ENCODE results near the gene ZNF385B.

DNA sequence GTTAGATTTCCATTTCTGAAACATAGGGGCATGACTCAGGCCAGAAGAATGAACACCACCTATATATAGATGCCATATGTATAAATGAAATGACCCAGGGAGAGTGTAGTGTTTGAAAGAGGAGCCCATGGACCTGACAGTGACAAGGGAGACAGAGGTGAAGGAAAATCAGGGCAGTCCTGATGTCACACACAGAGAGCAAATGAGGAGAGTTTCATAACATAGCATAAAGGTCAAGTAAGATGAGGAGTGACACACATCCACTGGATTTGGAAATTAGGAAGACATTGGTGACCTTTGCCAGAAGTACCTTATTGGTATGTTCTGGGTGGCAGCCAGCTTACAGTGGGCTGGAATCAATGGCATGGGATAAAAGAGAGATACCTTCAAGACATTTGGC, 276.7 kb downstream of the ZNF385B start:
- TF ChIP-seq, protein P1, sequence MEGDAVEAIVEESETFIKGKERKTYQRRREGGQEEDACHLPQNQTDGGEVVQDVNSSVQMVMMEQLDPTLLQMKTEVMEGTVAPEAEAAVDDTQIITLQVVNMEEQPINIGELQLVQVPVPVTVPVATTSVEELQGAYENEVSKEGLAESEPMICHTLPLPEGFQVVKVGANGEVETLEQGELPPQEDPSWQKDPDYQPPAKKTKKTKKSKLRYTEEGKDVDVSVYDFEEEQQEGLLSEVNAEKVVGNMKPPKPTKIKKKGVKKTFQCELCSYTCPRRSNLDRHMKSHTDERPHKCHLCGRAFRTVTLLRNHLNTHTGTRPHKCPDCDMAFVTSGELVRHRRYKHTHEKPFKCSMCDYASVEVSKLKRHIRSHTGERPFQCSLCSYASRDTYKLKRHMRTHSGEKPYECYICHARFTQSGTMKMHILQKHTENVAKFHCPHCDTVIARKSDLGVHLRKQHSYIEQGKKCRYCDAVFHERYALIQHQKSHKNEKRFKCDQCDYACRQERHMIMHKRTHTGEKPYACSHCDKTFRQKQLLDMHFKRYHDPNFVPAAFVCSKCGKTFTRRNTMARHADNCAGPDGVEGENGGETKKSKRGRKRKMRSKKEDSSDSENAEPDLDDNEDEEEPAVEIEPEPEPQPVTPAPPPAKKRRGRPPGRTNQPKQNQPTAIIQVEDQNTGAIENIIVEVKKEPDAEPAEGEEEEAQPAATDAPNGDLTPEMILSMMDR (IDR thresholded peaks at IDR 0.05; ENCODE audit: low read length): no peak
- TF ChIP-seq EZH2 (optimal IDR thresholded peaks at IDR 0.05; ENCODE audit: low read depth, low read length): no peak

Measured in MM.1S (cell line).